HG02763 (cell line): ENCODE measurements around the gene SHANK3.

ENCODE experiments used
- ATAC-seq: cut with Tn5 transposase; IDR thresholded peaks from one replicate; pipeline ENCODE4 v1.9.1; 2021; ENCODE audit warnings: mild to moderate bottlenecking, moderate library complexity; ENCODE audit not compliant: unreplicated experiment

The SHANK3 gene

GRCh38 chr22:50698546-50698945 lies 25.9 kb downstream of the SHANK3 start:
- no peak for ATAC-seq

DNA sequence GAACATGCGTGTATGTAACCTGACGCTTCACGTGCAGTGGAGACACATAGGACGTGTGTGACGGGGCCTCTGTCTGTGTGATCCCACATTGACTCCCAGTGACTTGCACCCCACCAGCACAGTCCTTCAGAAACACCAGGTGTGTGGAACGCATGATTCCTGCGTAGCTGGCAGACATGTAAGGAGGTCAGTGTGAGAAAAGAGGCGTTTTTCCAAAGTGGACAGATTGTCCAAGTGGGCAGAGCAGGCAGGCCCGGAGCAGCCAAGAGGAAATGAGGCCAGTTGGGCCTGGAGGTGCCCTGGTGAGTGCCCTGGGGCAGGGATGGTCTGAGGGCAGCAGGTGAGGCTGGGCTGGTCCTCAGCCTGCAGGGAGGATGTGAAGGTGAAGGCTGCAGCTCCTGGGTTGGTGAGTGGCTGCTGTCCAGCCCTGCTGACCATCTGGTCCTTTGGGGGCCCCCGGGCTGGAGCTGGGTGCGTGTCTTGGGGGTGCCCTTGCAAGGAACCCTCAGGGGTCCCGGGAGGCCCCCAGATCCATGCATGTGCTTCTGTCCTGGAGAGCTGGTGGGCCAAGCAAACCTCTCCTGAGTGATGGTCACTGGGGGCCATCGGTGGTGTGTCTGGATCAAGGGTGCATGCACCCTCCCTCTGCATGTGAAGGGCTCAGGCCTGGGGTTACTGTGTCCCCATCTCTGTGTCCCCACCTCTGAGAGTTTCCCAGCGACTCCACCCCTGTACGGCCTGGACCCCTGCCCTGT lies 26.6 kb downstream of the SHANK3 start:
- ATAC-seq = no peak

DNA sequence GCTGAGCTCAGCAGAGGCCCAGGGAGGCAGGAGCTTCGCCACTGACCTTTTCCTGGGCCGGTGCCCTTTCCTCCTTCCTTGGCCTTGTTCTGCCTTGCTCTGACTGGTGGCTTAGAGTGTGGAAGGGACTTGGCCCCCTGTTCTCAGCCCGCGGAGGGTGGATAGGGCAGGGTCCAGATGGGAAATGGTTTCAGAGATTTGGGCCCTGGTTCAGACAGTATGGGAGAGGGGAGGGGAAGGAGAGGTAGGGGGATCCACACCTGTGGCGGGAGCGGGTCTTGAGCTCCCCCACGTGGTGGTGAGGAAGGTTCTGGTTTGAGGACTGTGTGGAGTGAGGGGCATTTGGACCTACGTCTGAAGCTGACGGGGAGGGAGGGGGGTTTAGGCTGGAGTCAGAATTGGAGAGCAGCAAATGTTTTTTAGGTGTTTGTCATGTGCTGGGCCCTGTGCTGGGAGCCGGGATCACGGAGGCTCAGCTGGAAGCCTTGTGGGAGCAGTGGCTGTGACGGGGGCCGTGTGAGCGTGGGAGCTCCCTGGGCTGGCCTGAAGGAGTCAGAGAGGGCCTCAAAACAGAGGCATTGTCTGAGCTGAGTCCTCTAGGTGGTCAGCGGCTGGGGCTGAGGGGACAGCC lies 27.2 kb downstream of the SHANK3 start:
- ATAC-seq = no peak

GRCh38 chr22:50700387-50701075 lies 27.9 kb downstream of the SHANK3 start:
- ATAC-seq = no peak

DNA sequence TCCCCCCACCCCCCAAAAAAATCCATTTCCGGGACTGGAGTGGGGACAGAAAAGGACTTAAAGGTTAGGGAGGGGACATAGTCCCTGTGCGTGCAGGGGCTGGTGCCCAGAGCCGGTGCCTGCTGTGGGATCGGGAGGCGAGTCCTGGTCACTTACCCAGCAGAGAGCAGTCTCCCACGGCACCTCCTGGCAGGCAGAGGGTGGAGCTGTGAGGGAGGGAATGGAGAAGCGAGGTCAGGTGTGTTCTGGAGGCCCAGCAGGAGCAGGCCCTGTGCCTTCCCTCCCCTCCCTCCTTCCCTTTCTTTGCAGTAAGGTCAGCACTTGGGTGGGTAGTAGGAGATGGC lies 28.4 kb downstream of the SHANK3 start:
- no peak for ATAC-seq

GRCh38 chr22:50701428-50702154 lies 29.0 kb downstream of the SHANK3 start:
- ATAC-seq = no peak

- no peak for ATAC-seq
Observed at GRCh38 chr22:50702261-50702671, 29.6 kb downstream of the SHANK3 start.

DNA sequence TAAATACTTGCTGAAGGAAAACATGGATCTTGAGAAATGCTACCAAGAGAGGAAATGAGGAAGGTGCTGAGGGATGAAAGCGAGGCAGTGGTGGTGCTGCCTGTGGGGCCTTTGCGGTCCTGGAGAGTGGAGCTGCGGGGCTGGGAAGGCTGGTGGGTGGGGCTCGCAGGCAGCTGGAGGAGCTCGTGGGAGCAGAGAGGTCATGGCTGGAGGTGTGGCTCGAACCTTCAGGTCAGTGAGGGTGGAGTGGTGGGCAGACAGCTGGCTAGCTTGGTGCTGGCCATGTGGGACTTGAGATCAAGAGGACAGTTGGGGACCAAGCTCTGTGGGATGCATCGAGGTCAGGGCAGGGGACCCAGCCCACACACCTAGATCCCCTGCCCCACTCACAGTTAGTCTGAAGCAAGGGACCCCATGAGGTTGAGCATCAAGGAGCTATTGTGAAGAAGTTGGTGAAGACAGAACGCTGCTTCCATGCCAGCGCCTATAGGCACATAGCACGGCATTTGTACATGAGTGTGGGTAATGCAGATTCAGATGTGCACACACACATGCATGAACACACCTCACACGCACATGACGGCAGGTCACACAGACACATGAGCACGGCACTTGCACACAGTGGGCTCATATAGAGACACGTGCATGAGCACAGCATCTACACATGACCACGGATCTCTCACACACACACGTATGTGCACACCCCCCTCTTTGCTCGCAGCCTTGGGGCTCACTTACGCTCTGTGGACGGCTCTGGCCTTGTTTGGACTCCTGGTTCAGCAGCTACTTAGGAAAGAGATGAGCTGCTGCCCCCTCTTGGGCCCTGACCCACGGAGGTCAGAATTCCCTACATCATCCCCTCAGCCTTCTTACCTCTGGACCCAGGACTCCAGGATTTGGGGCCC lies 30.4 kb downstream of the SHANK3 start:
- no peak for ATAC-seq

- no peak for ATAC-seq
Observed at GRCh38 chr22:50703726-50704509, 31.3 kb downstream of the SHANK3 start.

GRCh38 chr22:50704510-50705218 lies 32.0 kb downstream of the SHANK3 start:
- ATAC-seq = no peak

GRCh38 chr22:50705219-50705691 lies 32.6 kb downstream of the SHANK3 start:
- no peak for ATAC-seq

DNA sequence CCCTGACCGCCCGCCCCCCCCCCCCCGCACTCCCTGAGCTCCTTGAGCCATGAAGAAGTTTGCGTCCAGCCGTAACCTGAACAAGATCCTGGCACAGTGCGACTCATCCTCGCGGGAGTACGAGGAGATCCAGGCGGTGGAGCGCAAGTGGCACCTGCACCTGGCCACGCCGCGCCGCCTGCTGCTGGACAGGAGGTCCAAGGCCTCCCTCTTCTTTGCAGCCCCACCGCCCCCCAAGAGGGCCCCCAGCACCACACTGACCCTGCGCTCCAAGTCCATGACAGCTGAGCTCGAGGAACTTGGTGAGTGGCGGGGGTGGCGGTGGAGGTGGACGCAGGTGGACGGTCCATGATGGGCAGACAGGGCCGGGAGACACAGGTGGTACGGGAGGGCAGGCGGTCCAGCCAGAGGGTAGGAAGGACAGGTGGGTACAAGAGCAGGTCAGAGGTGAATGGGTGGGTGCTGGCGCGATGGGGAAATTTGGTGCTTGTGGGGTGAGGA lies 33.3 kb downstream of the SHANK3 start:
- ATAC-seq = no peak

DNA sequence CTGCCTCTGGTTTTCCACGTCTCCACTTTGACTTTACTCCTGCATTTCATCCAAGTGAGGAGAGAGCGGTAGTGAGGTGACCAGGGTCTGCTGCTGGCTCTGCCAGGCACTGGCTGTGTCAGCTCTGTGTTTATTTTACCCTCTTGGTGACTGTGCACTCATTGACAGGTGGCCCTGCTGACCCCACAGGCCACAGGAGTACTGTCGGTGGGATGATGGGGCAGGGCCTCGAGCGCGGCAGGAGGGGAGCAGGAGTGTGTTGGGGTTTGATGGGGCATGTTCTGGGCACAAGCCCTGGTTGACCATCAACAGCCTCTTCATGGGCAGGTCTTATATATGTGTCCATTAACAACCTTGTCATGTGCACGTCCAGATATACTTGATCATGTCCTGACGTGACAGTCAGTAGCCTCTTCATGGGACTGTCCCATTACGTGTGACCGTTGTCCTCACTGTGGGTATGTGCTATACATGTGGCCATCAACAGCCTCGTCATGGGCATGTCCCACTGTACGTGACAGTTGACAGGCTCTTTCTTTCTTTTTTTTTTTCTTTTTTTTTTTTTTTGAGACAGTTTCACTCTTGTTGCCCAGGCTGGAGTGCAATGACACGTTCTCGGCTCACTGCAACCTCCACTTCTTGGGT lies 34.0 kb downstream of the SHANK3 start:
- ATAC-seq = no peak

GRCh38 chr22:50708474-50708873 lies 35.9 kb downstream of the SHANK3 start:
- ATAC-seq = no peak

GRCh38 chr22:50708996-50709395 lies 36.4 kb downstream of the SHANK3 start:
- ATAC-seq = no peak

- ATAC-seq = no peak
Observed at GRCh38 chr22:50710221-50710620, 37.6 kb downstream of the SHANK3 start.

DNA sequence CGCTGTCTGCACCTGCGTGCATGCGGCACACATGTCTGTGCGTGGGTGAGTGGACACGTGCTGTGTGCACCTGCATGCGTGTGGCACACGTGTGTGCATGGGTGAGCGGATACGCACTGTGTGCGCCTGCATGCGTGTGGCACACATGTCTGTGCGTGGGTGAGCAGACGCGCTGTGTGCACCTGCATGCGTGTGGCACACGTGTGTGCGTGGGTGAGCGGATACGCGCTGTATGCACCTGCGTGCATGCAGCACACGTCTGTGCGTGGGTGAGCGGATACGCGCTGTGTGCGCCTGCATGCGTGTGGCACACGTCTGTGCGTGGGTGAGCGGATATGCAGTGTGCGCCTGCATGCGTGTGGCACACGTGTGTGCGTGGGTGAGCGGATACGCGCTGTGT lies 38.3 kb downstream of the SHANK3 start:
- no peak for ATAC-seq
